ENCODE results near the gene CHTF18. TPM values are rescaled to one million over a fixed set of nuclear protein-coding genes. Genes with fewer than 3 reads are reported as not detected.
"Not testable (repeated sequence)": the region's sequence is repeated elsewhere in the genome, so short reads cannot be mapped to it uniquely, and the experiment has no call there.

Gene CHTF18
- total and polyA plus RNA-seq, 9 donors: 0.32 to 25.5 (median 18.7) TPM

DNA sequence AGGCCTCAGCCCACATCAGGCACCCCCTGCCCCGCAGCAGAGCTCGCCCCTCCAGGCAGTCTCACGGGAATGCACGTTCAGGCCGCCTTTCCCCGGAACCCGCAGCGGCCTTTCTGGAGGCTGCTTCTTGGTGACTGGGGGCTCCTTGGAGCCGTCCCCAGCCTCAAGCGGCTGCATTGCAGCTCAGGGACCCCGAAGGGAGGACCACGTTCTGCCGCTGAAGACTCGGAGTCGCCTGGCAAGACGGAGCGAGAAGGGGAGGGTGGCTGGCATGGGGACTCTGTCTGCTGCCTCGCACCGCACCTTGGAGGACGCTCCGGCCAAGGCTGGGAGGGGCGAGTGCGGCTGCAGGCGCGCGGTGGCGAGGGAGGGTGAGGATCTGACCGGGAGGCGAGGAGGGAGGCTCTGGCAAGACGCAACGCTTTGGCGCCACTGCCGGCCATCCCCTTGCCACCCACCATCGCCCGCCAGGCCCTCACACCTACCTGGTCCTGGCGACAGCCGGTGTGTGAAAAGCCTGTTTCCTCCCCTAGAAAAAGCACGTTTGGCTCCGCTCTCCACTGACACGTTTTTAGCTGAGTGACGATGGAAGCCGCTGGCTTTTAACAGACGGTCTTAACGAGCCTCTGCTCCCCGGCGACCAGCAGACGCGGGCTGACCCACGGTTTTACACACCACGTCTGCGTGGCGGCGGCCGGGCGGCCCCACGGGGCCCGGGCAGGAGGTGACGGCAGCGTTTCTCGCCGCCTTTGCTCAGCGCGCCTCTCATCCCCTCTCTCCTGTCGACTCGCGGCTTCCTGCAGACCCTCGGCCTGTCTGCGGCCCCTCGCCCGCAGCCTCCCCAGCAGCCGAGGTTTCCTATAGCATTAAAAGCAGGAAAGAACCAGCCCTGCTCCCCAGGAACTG is 28.8 kb downstream of the CHTF18 start:
- no peaks in the 10 kb centered on the region for H3K9me3 ChIP-seq
- peaks cover 3% of the 10 kb centered on the region for H3K4me1 ChIP-seq (ENCODE audit: insufficient read depth)
- peaks cover 4% of the 10 kb centered on the region for H3K27me3 ChIP-seq
- H3K36me3 ChIP-seq: no peaks in the 10 kb centered on the region
- H3K27ac ChIP-seq: no peak overlapping the region
- TF ChIP-seq POLR2A (IDR thresholded peaks at IDR 0.05) (no peak), EP300 (IDR thresholded peaks at IDR 0.05) (no peak)
- TF ChIP-seq, protein P1, sequence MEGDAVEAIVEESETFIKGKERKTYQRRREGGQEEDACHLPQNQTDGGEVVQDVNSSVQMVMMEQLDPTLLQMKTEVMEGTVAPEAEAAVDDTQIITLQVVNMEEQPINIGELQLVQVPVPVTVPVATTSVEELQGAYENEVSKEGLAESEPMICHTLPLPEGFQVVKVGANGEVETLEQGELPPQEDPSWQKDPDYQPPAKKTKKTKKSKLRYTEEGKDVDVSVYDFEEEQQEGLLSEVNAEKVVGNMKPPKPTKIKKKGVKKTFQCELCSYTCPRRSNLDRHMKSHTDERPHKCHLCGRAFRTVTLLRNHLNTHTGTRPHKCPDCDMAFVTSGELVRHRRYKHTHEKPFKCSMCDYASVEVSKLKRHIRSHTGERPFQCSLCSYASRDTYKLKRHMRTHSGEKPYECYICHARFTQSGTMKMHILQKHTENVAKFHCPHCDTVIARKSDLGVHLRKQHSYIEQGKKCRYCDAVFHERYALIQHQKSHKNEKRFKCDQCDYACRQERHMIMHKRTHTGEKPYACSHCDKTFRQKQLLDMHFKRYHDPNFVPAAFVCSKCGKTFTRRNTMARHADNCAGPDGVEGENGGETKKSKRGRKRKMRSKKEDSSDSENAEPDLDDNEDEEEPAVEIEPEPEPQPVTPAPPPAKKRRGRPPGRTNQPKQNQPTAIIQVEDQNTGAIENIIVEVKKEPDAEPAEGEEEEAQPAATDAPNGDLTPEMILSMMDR (IDR thresholded peaks at IDR 0.05): no peak
- intact Hi-C loops (cut with DNase I): loop anchor here in 3 of 4 donors (5.0 to 10.0 kb wide), 3 partner anchors 238 to 715 kb away; partner anchors contain the start of genes C1QTNF8 (in 1 of the 3) and TMEM204 (in 1 of the 3)
- no peak for DNase-seq
- no peak overlapping the region for H3K4me3 ChIP-seq
- WGBS, 3 donors: 38 to 70% (median 44%) methylated on average over 71 of the region's 71 CpGs

DNA sequence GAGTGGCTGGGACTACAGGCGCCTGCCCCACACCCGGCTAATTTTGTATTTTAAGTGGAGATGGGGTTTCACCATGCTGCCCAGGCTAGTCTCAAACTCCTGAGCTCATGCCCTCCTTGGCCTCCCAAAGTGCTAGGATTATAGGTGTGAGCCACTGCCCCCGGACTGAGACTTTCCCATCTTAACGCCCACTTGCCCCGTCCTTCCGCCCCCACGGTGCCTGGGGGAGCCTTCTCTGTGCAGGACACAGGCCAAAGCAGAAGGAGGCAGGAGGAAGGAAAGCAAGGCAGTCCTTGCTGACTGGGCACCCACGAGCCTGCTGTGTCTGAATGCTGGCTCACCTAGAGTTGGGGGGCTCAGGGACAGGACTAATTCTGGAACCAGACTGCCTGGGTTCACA is 29.7 kb downstream of the CHTF18 start:
- Histone ChIP-seq H3K9me3 (no peaks in the 10 kb centered on the region), H3K4me3 (no peak overlapping the region), H3K4me1 (ENCODE audit: insufficient read depth) (peaks cover 2% of the 10 kb centered on the region), H3K36me3 (no peaks in the 10 kb centered on the region), H3K27ac (no peak overlapping the region), H3K27me3 (peaks cover 4% of the 10 kb centered on the region)
- 71 to 83% (median 76%) methylated on average over 8 of the region's 8 CpGs for WGBS, 3 donors
- no peak for DNase-seq
- TF ChIP-seq EP300 (IDR thresholded peaks at IDR 0.05): no peak
- TF ChIP-seq, protein P1 (IDR thresholded peaks at IDR 0.05): no peak
- no peak for TF ChIP-seq POLR2A (IDR thresholded peaks at IDR 0.05)
- intact Hi-C loops (cut with DNase I): loop anchor here in 3 of 4 donors (5.0 to 10.0 kb wide), 3 partner anchors 237 to 714 kb away; partner anchors contain the start of genes C1QTNF8 (in 1 of the 3) and TMEM204 (in 1 of the 3)

DNA sequence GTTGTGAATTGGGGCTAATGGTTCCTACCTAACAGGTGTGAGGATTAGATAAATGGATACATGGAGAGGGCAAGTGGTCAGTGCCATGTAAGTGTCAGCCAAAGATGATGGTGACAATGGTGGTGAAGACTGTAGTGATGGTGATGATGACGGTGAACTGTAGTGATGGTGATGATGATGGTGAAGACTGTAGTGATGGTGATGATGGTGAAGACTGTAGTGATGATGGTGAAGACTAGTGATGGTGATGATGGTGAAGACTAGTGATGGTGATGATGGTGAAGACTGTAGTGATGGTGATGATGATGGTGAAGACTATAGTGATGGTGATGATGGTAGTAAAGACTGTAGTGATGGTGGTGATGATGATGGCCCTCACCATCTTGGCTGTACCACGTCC is 30.2 kb downstream of the CHTF18 start:
- intact Hi-C loops (cut with DNase I): loop anchor here in 3 of 4 donors (5.0 to 10.0 kb wide), 3 partner anchors 236 to 714 kb away; partner anchors contain the start of genes C1QTNF8 (in 1 of the 3) and TMEM204 (in 1 of the 3)
- no peak for DNase-seq
- no peaks in the 10 kb centered on the region for H3K9me3 ChIP-seq
- H3K27ac ChIP-seq: no peak overlapping the region
- H3K4me3 ChIP-seq: no peak overlapping the region
- H3K4me1 ChIP-seq (ENCODE audit: insufficient read depth): no peaks in the 10 kb centered on the region
- 64 to 80% (median 71%) methylated on average over 2 of the region's 2 CpGs for WGBS, 3 donors
- no peaks in the 10 kb centered on the region for H3K36me3 ChIP-seq
- TF ChIP-seq, protein P1 (IDR thresholded peaks at IDR 0.05): no peak
- TF ChIP-seq POLR2A (IDR thresholded peaks at IDR 0.05): no peak
- no peak for TF ChIP-seq EP300 (IDR thresholded peaks at IDR 0.05)
- peaks cover 4% of the 10 kb centered on the region for H3K27me3 ChIP-seq

DNA sequence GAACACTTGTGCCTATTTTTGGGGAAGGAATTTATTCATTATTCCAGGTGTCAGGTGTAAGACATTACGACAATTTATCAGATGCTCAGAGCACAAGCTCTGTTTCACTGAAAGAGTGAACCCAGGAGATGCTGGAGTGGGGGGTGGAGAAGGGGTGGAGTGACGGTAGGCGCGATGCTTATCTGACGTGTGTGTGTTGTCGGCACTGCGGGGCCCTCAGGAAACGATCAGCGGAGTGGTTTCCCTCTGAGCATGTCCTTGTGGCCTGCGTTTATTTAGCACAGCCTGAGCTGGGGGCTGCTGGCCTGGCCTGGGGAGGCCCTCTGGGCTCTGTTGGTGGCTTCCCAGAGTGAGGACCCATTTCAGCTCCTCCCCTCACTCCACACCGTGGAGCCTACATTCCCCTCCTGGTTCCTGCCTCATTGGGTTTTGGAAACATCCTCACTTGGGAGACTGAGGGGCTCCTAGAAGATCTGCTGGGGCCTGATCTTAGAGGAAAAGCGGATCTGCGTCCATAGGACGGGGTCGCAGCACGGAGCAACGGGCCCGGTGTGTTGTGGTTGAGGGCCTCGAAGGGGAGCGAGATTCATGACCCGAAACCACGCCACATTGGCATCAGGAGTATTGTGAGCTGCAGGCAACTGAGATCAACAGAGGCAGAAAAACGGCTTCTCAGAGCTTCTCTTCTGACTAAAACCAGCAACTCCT is 31.1 kb downstream of the CHTF18 start:
- Histone ChIP-seq H3K27me3 (peaks cover 4% of the 10 kb centered on the region), H3K4me1 (ENCODE audit: insufficient read depth) (peaks cover under 1% of the 10 kb centered on the region), H3K4me3 (no peak overlapping the region), H3K36me3 (no peaks in the 10 kb centered on the region), H3K27ac (no peak overlapping the region), H3K9me3 (no peaks in the 10 kb centered on the region)
- TF ChIP-seq, protein P1 (IDR thresholded peaks at IDR 0.05): no peak
- TF ChIP-seq EP300 (IDR thresholded peaks at IDR 0.05) (no peak), POLR2A (IDR thresholded peaks at IDR 0.05) (no peak)
- no peak for DNase-seq
- intact Hi-C loops (cut with DNase I): loop anchor here in 3 of 4 donors (5.0 to 10.0 kb wide), 3 partner anchors 235 to 713 kb away; partner anchors contain the start of genes C1QTNF8 (in 1 of the 3) and TMEM204 (in 1 of the 3)
- 68 to 75% (median 69%) methylated on average over 23 of the region's 23 CpGs for WGBS, 3 donors

DNA sequence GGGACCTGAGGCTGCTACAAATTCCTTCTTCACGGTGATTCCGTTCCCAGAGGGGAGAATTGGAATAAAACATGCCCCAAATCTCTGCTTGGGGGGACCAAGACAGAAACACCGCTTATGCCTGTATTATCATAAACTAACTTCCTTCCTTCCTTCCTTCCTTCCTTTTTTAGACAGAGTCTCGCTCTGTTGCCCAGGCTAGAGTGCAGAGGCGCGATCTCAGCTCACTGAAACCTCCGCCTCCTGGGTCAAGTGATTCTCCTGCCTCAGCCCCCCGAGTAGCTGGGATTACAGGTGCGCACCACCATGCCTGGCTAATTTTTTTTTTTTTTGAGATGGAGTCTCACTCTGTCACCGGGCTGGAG is 31.6 kb downstream of the CHTF18 start:
- H3K27me3 ChIP-seq; intact Hi-C loops (cut with DNase I); H3K27ac ChIP-seq; H3K9me3 ChIP-seq; H3K36me3 ChIP-seq; H3K4me1 ChIP-seq (ENCODE audit: insufficient read depth); DNase-seq; H3K4me3 ChIP-seq: not testable (repeated sequence)
- whole genome bisulfite sequencing, 3 donors: 69 to 80% (median 78%) methylated on average over 10 of the region's 10 CpGs
